Uterus (tissue), 4 donors: ENCODE measurements around the gene USP15. TPM values are rescaled to one million over a fixed set of nuclear protein-coding genes. Genes with fewer than 3 reads are reported as not detected.
A peak's percentile ranks its signal among the peaks of the same experiment; 100 is the strongest.

Source experiments
- DNase-seq, 2 donors: peaks; one replicate each; pipeline ENCODE4 v3.0.0-alpha.2; 2019 to 2020
- H3K27ac ChIP-seq, 2 donors: fragments of 200-600 bp; sonication (generic); 1 replicate in 1 of 2; 2 replicates in 1 of 2; pipeline ENCODE4 v1.5.1; 2016 to 2018
- H3K27me3 ChIP-seq, 2 donors: fragments of 200-600 bp; sonication (generic); one replicate each; pipeline ENCODE4 v1.5.1; 2018 to 2019; ENCODE audit warnings: control low read depth in 1 of 2
- H3K36me3 ChIP-seq, 2 donors: fragments of 200-600 bp; sonication (generic); one replicate each; pipeline ENCODE4 v1.5.1; 2019; ENCODE audit warnings: control low read depth in 1 of 2
- H3K4me1 ChIP-seq, 2 donors: fragments of 200-600 bp; sonication (generic); one replicate each; pipeline ENCODE4 v1.5.1; 2018 to 2019; ENCODE audit warnings: control low read depth in 1 of 2
- H3K4me3 ChIP-seq, 2 donors: fragments of 200-600 bp; sonication (generic); 1 replicate in 1 of 2; 2 replicates in 1 of 2; pipeline ENCODE4 v1.5.1; 2018 to 2019; ENCODE audit warnings: mild to moderate bottlenecking in 1 of 2
- H3K9me3 ChIP-seq, 2 donors: fragments of 200-600 bp; sonication (generic); one replicate each; pipeline ENCODE4 v1.5.1; 2019; ENCODE audit warnings: control low read depth in 1 of 2
- CTCF ChIP-seq, 4 experiments: fragments of 200-600 bp in 2 of 4; fragments of 450-650 bp in 2 of 4; sonication (generic) in 2 of 4; IDR thresholded peaks; one replicate each; pipeline ENCODE4 v1.5.1; 2016 to 2019; ENCODE audit warnings: antibody characterized with exemption in 4 of 4, mild to moderate bottlenecking in 2 of 4, moderate library complexity in 1 of 4
- POLR2A ChIP-seq, 2 donors: fragments of 450-650 bp; IDR thresholded peaks; one replicate each; pipeline ENCODE4 v1.6.1; 2016; ENCODE audit warnings: antibody characterized with exemption in 2 of 2, mild to moderate bottlenecking in 1 of 2, moderate library complexity in 1 of 2
- intact Hi-C: fragments of 100-400 bp; cut with DNase I; formaldehyde crosslinking; loops from one replicate; pipeline ENCODE4 v1.15.1; 2023; ENCODE audit warnings: low total_unique reads
- total RNA-seq, 4 donors: library from RNA; depleted of rRNA in 3 of 4; stranded (reverse); fragments of >200 nt in 3 of 4; gene quantifications; one replicate each; pipeline versions ENCODE4 v1.1.0 to v1.2.4, GENCODE V29; 2014 to 2023
- donor health status: DM: yes; HTN: yes; CAD: no.

Gene USP15
- total RNA-seq, 4 donors from 2014 or later: 44.8 to 98.9 (median 76.5) TPM

GRCh38 chr12:62409068-62409467, 148.9 kb downstream of the USP15 start:
- no peaks in the 10 kb centered on the region for H3K9me3 ChIP-seq
- H3K27ac ChIP-seq: no peak overlapping the region
- DNase-seq: no peak
- H3K27me3 ChIP-seq: no peaks in the 10 kb centered on the region
- H3K4me1 ChIP-seq: no peaks in the 10 kb centered on the region
- no peak overlapping the region for H3K4me3 ChIP-seq
- H3K36me3 ChIP-seq: no peaks in the 10 kb centered on the region
- intact Hi-C loops: no loop called here
- TF ChIP-seq POLR2A (IDR thresholded peaks at IDR 0.05) (no peak), CTCF (IDR thresholded peaks at IDR 0.05) (no peak)

- Histone ChIP-seq H3K4me3 (no peak overlapping the region), H3K27ac (no peak overlapping the region), H3K9me3 (no peaks in the 10 kb centered on the region), H3K27me3 (no peaks in the 10 kb centered on the region), H3K4me1 (no peaks in the 10 kb centered on the region), H3K36me3 (no peaks in the 10 kb centered on the region)
- intact Hi-C loops: no loop called here
- no peak for DNase-seq
- TF ChIP-seq POLR2A (IDR thresholded peaks at IDR 0.05) (no peak), CTCF (IDR thresholded peaks at IDR 0.05) (no peak)
These were observed 154.0 kb downstream of the USP15 start for GRCh38 chr12:62414180-62414579.

DNA sequence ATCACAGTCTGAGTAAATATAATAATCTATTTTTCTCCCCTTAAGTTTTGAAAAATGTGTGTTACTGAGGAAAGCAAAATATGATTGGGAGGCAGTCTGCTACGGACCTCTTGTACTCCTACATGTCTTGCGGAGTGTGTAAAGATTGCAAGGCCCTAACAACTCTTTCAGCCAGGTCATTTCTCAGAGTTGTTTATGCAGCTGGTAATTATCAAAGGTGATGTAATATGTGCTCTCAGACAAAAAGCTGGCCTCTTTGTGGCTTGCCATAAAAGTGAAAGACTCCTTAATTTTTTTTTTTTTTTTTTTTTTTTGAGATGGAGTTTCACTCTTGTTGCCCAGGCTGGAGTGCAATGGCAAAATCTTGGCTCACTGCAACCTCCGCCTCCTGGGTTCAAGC, 165.9 kb downstream of the USP15 start:
- intact Hi-C loops: no loop called here
- Histone ChIP-seq H3K9me3 (peaks cover 0 to 18% of the 10 kb centered on the region in 2 donors), H3K4me3 (no peak overlapping the region), H3K27me3 (no peaks in the 10 kb centered on the region), H3K27ac (no peak overlapping the region), H3K4me1 (no peaks in the 10 kb centered on the region), H3K36me3 (no peaks in the 10 kb centered on the region)
- no peak for DNase-seq
- TF ChIP-seq CTCF (IDR thresholded peaks at IDR 0.05) (no peak), POLR2A (IDR thresholded peaks at IDR 0.05) (no peak)

GRCh38 chr12:62429457-62429856, 169.3 kb downstream of the USP15 start:
- H3K4me3 ChIP-seq: no peak overlapping the region
- H3K27ac ChIP-seq: no peak overlapping the region
- peaks cover 0 to 15% of the 10 kb centered on the region in 2 donors for H3K9me3 ChIP-seq
- H3K27me3 ChIP-seq: peaks cover 0 to 1% of the 10 kb centered on the region in 2 donors
- H3K4me1 ChIP-seq: no peaks in the 10 kb centered on the region
- no peak for TF ChIP-seq POLR2A (IDR thresholded peaks at IDR 0.05)
- TF ChIP-seq CTCF (IDR thresholded peaks at IDR 0.05): no peak
- H3K36me3 ChIP-seq: no peaks in the 10 kb centered on the region
- intact Hi-C loops: no loop called here
- DNase-seq: no peak

- Histone ChIP-seq H3K4me1 (no peaks in the 10 kb centered on the region), H3K27ac (no peak overlapping the region), H3K36me3 (no peaks in the 10 kb centered on the region), H3K4me3 (peak overlapping the region; percentile 21 to 38), H3K9me3 (no peaks in the 10 kb centered on the region), H3K27me3 (peaks cover 0 to 4% of the 10 kb centered on the region in 2 donors)
- no peak for DNase-seq
- TF ChIP-seq CTCF (IDR thresholded peaks at IDR 0.05) (no peak), POLR2A (IDR thresholded peaks at IDR 0.05) (no peak)
- intact Hi-C loops: loop anchor here (5.0 kb wide), 1 partner anchor 363 kb away; no protein-coding TSS in a partner anchor
These were observed 174.5 kb downstream of the USP15 start for GRCh38 chr12:62434494-62435302.
